ENCODE data around the gene TOM1L2. TPM values are rescaled to one million over a fixed set of nuclear protein-coding genes. Genes with fewer than 3 reads are reported as not detected.

Gene TOM1L2
- polyA plus RNA-seq, 1 donor from 2014 or later = 40.9 TPM

DNA sequence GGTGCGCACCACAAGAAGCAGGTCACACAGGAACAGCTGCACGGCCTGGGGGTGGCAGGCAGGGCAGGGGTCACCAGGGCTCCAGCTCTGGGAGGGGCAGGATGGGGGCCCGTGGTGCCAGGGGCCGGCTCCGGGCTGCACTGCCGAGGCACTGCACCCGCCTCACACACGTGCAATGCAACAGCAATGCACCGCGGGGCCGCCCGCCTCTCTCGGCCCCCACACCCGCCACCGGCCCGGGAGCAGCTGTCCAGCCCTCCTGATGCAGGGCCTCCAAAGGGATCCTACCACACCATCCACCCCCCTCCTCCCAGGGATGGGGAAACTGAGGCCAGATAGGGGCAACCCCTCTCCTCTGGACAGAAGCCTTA, 158.5 kb downstream of the TOM1L2 start:
- Histone ChIP-seq H3K9ac (ENCODE audit: low read length) (no peak overlapping the region), H3F3A (ENCODE audit: insufficient read depth, low read length, poor library complexity, severe bottlenecking) (no peaks in the 10 kb centered on the region), H3K4me3 (ENCODE audit: low read length) (no peak overlapping the region), H4K20me1 (ENCODE audit: insufficient read depth) (no peaks in the 10 kb centered on the region), H3K27me3 (ENCODE audit: insufficient read depth, low read depth, low read length) (no peaks in the 10 kb centered on the region), H2AFZ (ENCODE audit: low read depth, low read length) (no peak overlapping the region), H3K27ac (ENCODE audit: low read length) (no peak overlapping the region), H3K4me2 (ENCODE audit: low read length) (no peak overlapping the region), H3K79me2 (replicated peaks; ENCODE audit: insufficient read depth, low read length) (no peaks in the 10 kb centered on the region), H3K36me3 (ENCODE audit: insufficient read depth, low read length) (no peaks in the 10 kb centered on the region), H3K9me2 (ENCODE audit: insufficient read depth, low read length) (no peaks in the 10 kb centered on the region), H3K9me3 (ENCODE audit: low read length) (no peaks in the 10 kb centered on the region)
- TF ChIP-seq EP300 (conservative IDR thresholded peaks at IDR 0.05; ENCODE audit: poor library complexity, severe bottlenecking) = no peak
- TF ChIP-seq EZH2 (IDR thresholded peaks at IDR 0.05; ENCODE audit: borderline replicate concordance, insufficient read depth, low read length, poor library complexity, severe bottlenecking) = no peak
- no peak for TF ChIP-seq MXI1 (conservative IDR thresholded peaks at IDR 0.05; ENCODE audit: poor library complexity, severe bottlenecking)
- no peak for TF ChIP-seq SMC3 (conservative IDR thresholded peaks at IDR 0.05; ENCODE audit: poor library complexity)
- TF ChIP-seq POLR2AphosphoS5 (IDR thresholded peaks at IDR 0.05) = no peak
- TF ChIP-seq, protein P1, sequence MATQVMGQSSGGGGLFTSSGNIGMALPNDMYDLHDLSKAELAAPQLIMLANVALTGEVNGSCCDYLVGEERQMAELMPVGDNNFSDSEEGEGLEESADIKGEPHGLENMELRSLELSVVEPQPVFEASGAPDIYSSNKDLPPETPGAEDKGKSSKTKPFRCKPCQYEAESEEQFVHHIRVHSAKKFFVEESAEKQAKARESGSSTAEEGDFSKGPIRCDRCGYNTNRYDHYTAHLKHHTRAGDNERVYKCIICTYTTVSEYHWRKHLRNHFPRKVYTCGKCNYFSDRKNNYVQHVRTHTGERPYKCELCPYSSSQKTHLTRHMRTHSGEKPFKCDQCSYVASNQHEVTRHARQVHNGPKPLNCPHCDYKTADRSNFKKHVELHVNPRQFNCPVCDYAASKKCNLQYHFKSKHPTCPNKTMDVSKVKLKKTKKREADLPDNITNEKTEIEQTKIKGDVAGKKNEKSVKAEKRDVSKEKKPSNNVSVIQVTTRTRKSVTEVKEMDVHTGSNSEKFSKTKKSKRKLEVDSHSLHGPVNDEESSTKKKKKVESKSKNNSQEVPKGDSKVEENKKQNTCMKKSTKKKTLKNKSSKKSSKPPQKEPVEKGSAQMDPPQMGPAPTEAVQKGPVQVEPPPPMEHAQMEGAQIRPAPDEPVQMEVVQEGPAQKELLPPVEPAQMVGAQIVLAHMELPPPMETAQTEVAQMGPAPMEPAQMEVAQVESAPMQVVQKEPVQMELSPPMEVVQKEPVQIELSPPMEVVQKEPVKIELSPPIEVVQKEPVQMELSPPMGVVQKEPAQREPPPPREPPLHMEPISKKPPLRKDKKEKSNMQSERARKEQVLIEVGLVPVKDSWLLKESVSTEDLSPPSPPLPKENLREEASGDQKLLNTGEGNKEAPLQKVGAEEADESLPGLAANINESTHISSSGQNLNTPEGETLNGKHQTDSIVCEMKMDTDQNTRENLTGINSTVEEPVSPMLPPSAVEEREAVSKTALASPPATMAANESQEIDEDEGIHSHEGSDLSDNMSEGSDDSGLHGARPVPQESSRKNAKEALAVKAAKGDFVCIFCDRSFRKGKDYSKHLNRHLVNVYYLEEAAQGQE (IDR thresholded peaks at IDR 0.05; ENCODE audit: borderline replicate concordance) = no peak
- no peak for TF ChIP-seq RAD21 (conservative IDR thresholded peaks at IDR 0.05)
- TF ChIP-seq TAF1 (IDR thresholded peaks at IDR 0.05; ENCODE audit: low read depth) = no peak
- TF ChIP-seq CTCF (IDR thresholded peaks at IDR 0.05; ENCODE audit: poor library complexity, severe bottlenecking) = no peak

DNA sequence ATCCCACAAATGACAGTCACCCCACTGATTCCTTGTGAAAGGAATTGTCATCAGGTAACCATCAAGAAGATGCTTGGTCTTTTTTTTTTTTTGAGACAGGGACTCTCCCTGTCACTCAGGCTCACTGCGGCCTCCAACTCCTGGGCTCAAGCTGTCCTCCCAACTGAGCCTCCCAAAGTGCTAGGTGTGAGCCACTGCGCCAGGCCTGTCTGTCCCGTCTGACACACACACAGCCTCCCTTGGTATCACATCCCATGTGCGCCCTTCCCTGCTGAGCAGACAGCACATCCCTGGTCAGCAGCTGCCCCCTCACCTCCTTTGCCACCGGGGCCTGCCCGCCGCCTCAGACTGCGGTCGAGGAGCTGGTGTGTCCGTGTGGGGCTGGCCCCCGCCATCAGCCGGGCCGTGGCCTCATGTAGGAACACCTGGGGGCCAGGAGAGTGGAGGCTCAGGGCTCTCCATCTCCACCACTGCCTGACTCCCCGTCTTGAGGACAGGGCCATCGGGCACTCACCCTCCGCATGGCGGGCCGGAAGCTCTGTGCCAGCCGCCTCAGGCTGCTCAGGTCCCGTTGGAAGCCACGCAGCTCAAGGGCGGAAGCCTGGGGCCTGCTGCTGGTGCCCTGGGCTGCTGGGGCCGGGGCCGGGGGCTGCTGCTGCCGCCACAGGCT, 159.0 kb downstream of the TOM1L2 start:
- TF ChIP-seq RAD21 (conservative IDR thresholded peaks at IDR 0.05) = no peak
- no peak for TF ChIP-seq CTCF (IDR thresholded peaks at IDR 0.05; ENCODE audit: poor library complexity, severe bottlenecking)
- TF ChIP-seq POLR2AphosphoS5 (IDR thresholded peaks at IDR 0.05) = peak; percentile 13
- no peaks in the 10 kb centered on the region for H3K79me2 ChIP-seq (replicated peaks; ENCODE audit: insufficient read depth, low read length)
- no peaks in the 10 kb centered on the region for H3K27me3 ChIP-seq (ENCODE audit: insufficient read depth, low read depth, low read length)
- H3K27ac ChIP-seq (ENCODE audit: low read length) = no peak overlapping the region
- H3K9me2 ChIP-seq (ENCODE audit: insufficient read depth, low read length) = no peaks in the 10 kb centered on the region
- H2AFZ ChIP-seq (ENCODE audit: low read depth, low read length) = no peak overlapping the region
- no peaks in the 10 kb centered on the region for H4K20me1 ChIP-seq (ENCODE audit: insufficient read depth)
- H3K36me3 ChIP-seq (ENCODE audit: insufficient read depth, low read length) = no peaks in the 10 kb centered on the region
- no peaks in the 10 kb centered on the region for H3F3A ChIP-seq (ENCODE audit: insufficient read depth, low read length, poor library complexity, severe bottlenecking)
- no peaks in the 10 kb centered on the region for H3K9me3 ChIP-seq (ENCODE audit: low read length)
- H3K4me2 ChIP-seq (ENCODE audit: low read length) = no peak overlapping the region
- no peak overlapping the region for H3K9ac ChIP-seq (ENCODE audit: low read length)
- no peak overlapping the region for H3K4me3 ChIP-seq (ENCODE audit: low read length)

All from neural cell (in vitro differentiated cells).